Mesendoderm (in vitro differentiated cells): Measurements from ENCODE around the gene MAN1B1.

Experiments used
- DNase-seq: peaks from one replicate; pipeline ENCODE4 v3.0.0; 2013
- H2AK5ac ChIP-seq: 2 replicates; pipeline ENCODE4 v1.6.1; 2013; ENCODE audit warnings: low read length, inconsistent platforms
- H2BK120ac ChIP-seq: 2 replicates; pipeline ENCODE4 v1.6.1; 2013; ENCODE audit warnings: low read depth, mild to moderate bottlenecking, low read length, moderate library complexity, mixed read lengths
- H2BK15ac ChIP-seq: replicated peaks from 2 replicates; pipeline ENCODE4 v1.6.1; 2013; ENCODE audit warnings: low read depth, mild to moderate bottlenecking, moderate library complexity
- H2BK5ac ChIP-seq: 2 replicates; pipeline ENCODE4 v1.6.1; 2013; ENCODE audit warnings: low read length, inconsistent platforms
- H3K18ac ChIP-seq: 2 replicates; pipeline ENCODE4 v1.6.1; 2013; ENCODE audit warnings: mild to moderate bottlenecking, low read length, mixed read lengths
- H3K23ac ChIP-seq: one replicate; pipeline ENCODE4 v1.6.1; 2013; ENCODE audit warnings: low read length
- H3K27ac ChIP-seq: 2 replicates; pipeline ENCODE4 v1.5.1; 2013; ENCODE audit warnings: low read depth, mild to moderate bottlenecking, inconsistent platforms, low read length, moderate library complexity
- H3K27me3 ChIP-seq: 2 replicates; pipeline ENCODE4 v1.6.1; 2013; ENCODE audit warnings: low read length, control low read depth, mild to moderate bottlenecking, inconsistent platforms; ENCODE audit not compliant: insufficient read depth, poor library complexity
- H3K36me3 ChIP-seq: 2 replicates; pipeline ENCODE4 v1.6.1; 2013; ENCODE audit warnings: low read length, inconsistent platforms; ENCODE audit not compliant: control insufficient read depth, insufficient read depth
- H3K4ac ChIP-seq: one replicate; pipeline ENCODE4 v1.6.1; 2013; ENCODE audit warnings: low read depth, mild to moderate bottlenecking, low read length, moderate library complexity
- H3K4me1 ChIP-seq: 2 replicates; pipeline ENCODE4 v1.6.1; 2013; ENCODE audit warnings: low read depth, low read length, inconsistent platforms; ENCODE audit not compliant: control insufficient read depth
- H3K4me2 ChIP-seq: 2 replicates; pipeline ENCODE4 v1.6.1; 2013; ENCODE audit warnings: low read length
- H3K4me3 ChIP-seq: 2 replicates; pipeline ENCODE4 v1.5.1; 2013; ENCODE audit warnings: mild to moderate bottlenecking, low read length
- H3K56ac ChIP-seq: one replicate; pipeline ENCODE4 v1.6.1; 2013; ENCODE audit warnings: low read length
- H3K79me1 ChIP-seq: 2 replicates; pipeline ENCODE4 v1.6.1; 2013; ENCODE audit warnings: low read length, inconsistent platforms
- H3K79me2 ChIP-seq: 2 replicates; pipeline ENCODE4 v1.6.1; 2013; ENCODE audit warnings: mild to moderate bottlenecking, low read length; ENCODE audit not compliant: control insufficient read depth, insufficient read depth
- H3K9ac ChIP-seq: 2 replicates; pipeline ENCODE4 v1.6.1; 2013; ENCODE audit warnings: low read length, inconsistent platforms
- H4K5ac ChIP-seq: one replicate; pipeline ENCODE4 v1.6.1; 2013; ENCODE audit warnings: low read length
- H4K8ac ChIP-seq: one replicate; pipeline ENCODE4 v1.6.1; 2013; ENCODE audit warnings: low read depth, mild to moderate bottlenecking, control low read depth, low read length, moderate library complexity
- WGBS: extraction: QIAGEN DNeasy Blood & Tissue Kit; methylation state at CpG from one replicate; pipeline ENCODE4 v1.1.7; 2013; ENCODE audit warnings: low lambda C conversion rate, missing lambda C conversion rate; ENCODE audit not compliant: insufficient coverage; ENCODE audit errors: extremely low coverage; 5-methylcytosine and 5-hydroxymethylcytosine counted together

Gene MAN1B1

DNA sequence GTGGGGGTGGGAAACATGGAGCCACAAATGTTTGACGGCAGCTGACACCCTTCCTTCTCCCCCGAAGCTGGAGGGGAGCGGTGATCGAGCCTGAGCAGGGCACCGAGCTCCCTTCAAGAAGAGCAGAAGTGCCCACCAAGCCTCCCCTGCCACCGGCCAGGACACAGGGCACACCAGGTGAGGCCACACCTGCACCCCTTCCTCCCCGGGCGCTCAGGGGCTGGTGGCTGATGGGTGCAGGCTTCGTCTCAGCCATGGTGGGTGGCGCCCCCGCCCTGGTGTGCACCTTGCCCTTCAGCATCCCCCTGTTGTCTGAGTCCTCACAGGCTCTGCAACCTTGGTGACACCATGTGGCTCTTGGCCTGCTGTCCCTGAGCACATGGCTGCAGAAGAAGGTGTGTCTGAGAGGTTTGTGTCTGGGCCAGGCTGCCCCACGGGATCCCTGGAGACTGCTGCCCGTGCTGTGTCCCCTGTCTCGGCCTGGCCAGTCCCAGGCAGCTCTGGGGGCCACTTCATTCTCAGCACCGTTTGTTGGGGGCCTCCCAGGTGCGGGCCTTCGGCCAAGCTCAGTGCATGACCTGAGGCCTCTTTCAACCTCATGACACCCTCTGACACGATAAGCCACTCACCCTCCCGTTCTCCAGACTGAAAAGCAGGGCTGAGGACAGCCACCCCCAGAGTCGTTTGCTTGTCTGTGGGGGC is 11.1 kb downstream of the MAN1B1 start:
- no peaks in the 10 kb centered on the region for H3K27me3 ChIP-seq
- no peak overlapping the region for H3K4me2 ChIP-seq
- WGBS, result no CpG with 5 or more reads among the region's 20 CpGs
- no peaks in the 10 kb centered on the region for H3K79me2 ChIP-seq
- no peak overlapping the region for H4K8ac ChIP-seq
- no peak overlapping the region for H2AK5ac ChIP-seq
- no peak overlapping the region for H3K4me3 ChIP-seq
- H3K23ac ChIP-seq, result no peak overlapping the region
- H2BK15ac ChIP-seq, result no peak overlapping the region
- no peak overlapping the region for H2BK120ac ChIP-seq
- no peak overlapping the region for H4K5ac ChIP-seq
- H3K79me1 ChIP-seq, result no peaks in the 10 kb centered on the region
- no peak overlapping the region for H3K18ac ChIP-seq
- H3K27ac ChIP-seq, result no peak overlapping the region
- peaks cover 19% of the 10 kb centered on the region for H3K36me3 ChIP-seq
- no peak for DNase-seq
- H3K9ac ChIP-seq, result no peak overlapping the region
- no peak overlapping the region for H3K56ac ChIP-seq
- H2BK5ac ChIP-seq, result no peak overlapping the region
- H3K4ac ChIP-seq, result no peak overlapping the region
- no peaks in the 10 kb centered on the region for H3K4me1 ChIP-seq

DNA sequence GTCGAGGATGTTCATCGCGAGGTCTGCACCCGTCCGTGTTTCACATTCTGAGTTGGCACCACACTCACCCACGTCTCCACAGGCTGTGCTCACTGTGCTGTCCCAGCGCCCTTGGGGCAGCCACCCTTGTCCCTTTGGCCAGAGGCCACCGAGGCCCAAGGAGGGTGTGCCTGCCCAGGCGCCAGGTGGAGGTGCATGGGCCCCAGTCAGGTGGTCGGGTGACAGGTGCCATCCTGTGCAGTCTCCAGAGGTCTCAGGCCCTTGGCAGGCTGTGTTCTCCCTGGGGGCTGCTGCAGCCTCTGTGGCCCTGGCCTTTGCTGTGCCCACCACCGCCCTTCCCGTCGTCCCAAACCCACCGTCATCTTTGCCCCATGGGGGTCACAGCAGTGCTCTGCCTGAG is 12.4 kb downstream of the MAN1B1 start:
- Histone ChIP-seq H3K18ac (no peak overlapping the region), H2AK5ac (no peak overlapping the region), H3K9ac (no peak overlapping the region), H3K23ac (no peak overlapping the region), H3K36me3 (peaks cover 29% of the 10 kb centered on the region), H3K79me1 (no peaks in the 10 kb centered on the region), H2BK120ac (no peak overlapping the region), H2BK5ac (no peak overlapping the region), H4K8ac (no peak overlapping the region), H4K5ac (no peak overlapping the region), H3K56ac (no peak overlapping the region), H3K27ac (no peak overlapping the region), H3K27me3 (no peaks in the 10 kb centered on the region), H3K4ac (no peak overlapping the region), H2BK15ac (no peak overlapping the region), H3K4me3 (no peak overlapping the region), H3K4me2 (no peak overlapping the region), H3K79me2 (no peaks in the 10 kb centered on the region), H3K4me1 (no peaks in the 10 kb centered on the region)
- DNase-seq, result no peak
- WGBS, result no CpG with 5 or more reads among the region's 14 CpGs

DNA sequence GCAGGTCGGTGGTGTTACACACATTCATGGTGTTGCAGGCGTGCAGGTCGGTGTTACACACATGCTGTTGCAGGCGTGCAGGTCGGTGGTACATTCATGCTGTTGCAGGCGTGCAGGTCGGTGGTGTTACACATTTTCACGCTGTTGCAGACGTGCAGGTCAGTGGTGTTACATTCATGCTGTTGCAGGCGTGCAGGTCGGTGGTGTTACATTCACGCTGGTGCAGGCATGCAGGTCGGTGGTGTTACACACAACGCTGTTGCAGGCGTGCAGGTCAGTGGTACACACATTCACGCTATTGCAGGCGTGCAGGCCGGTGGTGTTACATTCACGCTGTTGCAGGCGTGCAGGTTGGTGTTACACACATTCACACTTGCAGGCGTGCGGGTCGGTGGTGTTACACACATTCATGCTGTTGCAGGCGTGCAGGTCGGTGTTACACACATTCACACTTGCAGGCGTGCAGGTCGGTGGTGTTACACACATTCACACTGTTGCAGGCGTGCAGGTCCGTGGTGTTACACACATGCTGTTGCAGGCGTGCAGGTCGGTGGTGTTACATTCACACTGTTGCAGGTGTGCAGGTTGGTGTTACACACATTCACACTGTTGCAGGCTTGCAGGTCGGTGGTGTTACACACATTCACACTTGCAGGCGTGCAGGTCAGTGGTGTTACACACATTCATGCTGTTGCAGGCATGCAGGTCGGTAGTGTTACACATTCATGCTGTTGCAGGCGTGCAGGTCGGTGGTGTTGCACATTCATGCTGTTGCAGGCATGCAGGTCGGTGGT is 16.6 kb downstream of the MAN1B1 start:
- H3K4ac ChIP-seq, result no peak overlapping the region
- H4K5ac ChIP-seq, result no peak overlapping the region
- WGBS, result no CpG with 5 or more reads among the region's 37 CpGs
- H3K56ac ChIP-seq, result no peak overlapping the region
- no peaks in the 10 kb centered on the region for H3K4me1 ChIP-seq
- H3K27me3 ChIP-seq, result no peaks in the 10 kb centered on the region
- H3K18ac ChIP-seq, result no peak overlapping the region
- H3K4me2 ChIP-seq, result no peak overlapping the region
- no peak overlapping the region for H3K9ac ChIP-seq
- H2BK120ac ChIP-seq, result no peak overlapping the region
- no peak overlapping the region for H2BK15ac ChIP-seq
- H3K36me3 ChIP-seq, result peaks cover 29% of the 10 kb centered on the region
- no peak for DNase-seq
- no peak overlapping the region for H3K4me3 ChIP-seq
- H3K79me2 ChIP-seq, result no peaks in the 10 kb centered on the region
- no peak overlapping the region for H2AK5ac ChIP-seq
- H3K27ac ChIP-seq, result no peak overlapping the region
- H4K8ac ChIP-seq, result no peak overlapping the region
- no peaks in the 10 kb centered on the region for H3K79me1 ChIP-seq
- no peak overlapping the region for H2BK5ac ChIP-seq
- no peak overlapping the region for H3K23ac ChIP-seq

DNA sequence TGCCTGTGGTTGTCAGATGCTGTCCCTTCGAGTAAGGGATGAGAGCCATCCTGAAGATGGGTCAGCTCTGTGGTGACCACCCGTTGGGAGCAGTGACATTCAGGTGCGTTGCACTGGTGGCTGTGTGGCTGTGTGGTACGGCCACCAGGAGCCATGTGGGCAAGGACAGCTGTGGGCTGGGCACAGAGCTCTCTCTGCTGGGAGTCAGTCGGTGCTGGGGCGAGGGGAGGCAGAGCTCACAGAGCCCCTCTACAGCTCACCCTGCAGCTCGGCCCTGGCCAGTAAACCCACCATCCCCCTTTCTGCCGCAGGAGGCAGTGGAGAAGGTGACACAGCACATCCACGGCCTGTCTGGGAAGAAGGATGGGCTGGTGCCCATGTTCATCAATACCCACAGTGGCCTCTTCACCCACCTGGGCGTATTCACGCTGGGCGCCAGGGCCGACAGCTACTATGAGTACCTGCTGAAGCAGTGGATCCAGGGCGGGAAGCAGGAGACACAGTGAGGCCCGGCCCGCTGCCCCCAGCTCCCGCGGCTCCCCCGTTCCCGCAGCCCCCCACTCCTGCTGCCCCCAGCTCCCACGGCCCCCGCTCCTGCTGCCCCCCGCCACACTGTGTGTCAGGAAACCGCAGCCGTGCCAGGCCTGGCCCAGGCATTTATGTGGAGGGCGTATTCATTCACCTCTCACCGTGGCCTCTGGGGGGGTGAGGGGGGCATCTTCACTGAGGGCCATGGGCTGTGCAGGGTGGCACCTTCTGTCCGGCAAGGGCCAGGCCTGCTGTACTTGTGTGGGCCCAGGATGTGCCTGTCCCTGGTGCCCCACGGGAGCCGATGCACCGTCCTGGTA is 19.3 kb downstream of the MAN1B1 start:
- no peak for DNase-seq
- Histone ChIP-seq H4K5ac (no peak overlapping the region), H2AK5ac (no peak overlapping the region), H2BK120ac (no peak overlapping the region), H3K4me3 (no peak overlapping the region), H3K4me2 (no peak overlapping the region), H3K23ac (no peak overlapping the region), H4K8ac (no peak overlapping the region), H3K36me3 (peaks cover 27% of the 10 kb centered on the region), H3K27ac (no peak overlapping the region), H3K79me1 (no peaks in the 10 kb centered on the region), H2BK5ac (no peak overlapping the region), H3K4me1 (no peaks in the 10 kb centered on the region), H3K56ac (no peak overlapping the region), H3K18ac (no peak overlapping the region), H3K79me2 (no peaks in the 10 kb centered on the region), H3K27me3 (no peaks in the 10 kb centered on the region), H3K9ac (no peak overlapping the region), H3K4ac (no peak overlapping the region), H2BK15ac (no peak overlapping the region)
- no CpG with 5 or more reads among the region's 31 CpGs for WGBS

DNA sequence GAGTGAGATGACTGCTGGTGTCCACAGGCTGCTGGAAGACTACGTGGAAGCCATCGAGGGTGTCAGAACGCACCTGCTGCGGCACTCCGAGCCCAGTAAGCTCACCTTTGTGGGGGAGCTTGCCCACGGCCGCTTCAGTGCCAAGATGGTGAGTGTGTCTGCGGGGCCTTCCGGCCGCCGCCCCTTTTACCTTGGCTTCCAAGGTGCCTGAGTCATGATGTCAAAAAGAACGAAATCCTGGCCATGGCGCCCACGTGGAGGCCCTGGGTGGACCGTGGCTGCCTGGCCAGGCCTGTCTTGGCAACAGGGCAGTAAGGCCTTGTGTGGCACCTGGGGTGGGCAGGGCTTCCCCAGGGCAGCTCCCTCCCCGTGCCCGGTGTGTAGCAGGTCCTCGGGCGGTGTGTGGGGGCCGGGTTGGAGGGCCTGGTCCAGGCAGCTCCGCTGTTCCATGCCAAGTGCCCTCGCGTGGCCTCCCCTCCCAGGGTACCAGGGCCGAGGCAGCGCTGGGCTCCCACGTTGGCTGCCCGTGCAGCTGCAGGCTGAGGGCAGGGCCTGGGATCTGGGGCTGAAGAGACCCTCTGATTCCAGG is 20.0 kb downstream of the MAN1B1 start:
- no peak overlapping the region for H3K27ac ChIP-seq
- no peak overlapping the region for H3K4ac ChIP-seq
- H2BK120ac ChIP-seq, result no peak overlapping the region
- H3K4me2 ChIP-seq, result no peak overlapping the region
- no peak overlapping the region for H3K18ac ChIP-seq
- H4K8ac ChIP-seq, result no peak overlapping the region
- no peak overlapping the region for H2BK5ac ChIP-seq
- no peak overlapping the region for H3K56ac ChIP-seq
- no peak overlapping the region for H3K23ac ChIP-seq
- H3K27me3 ChIP-seq, result no peaks in the 10 kb centered on the region
- H2AK5ac ChIP-seq, result no peak overlapping the region
- H3K79me2 ChIP-seq, result no peaks in the 10 kb centered on the region
- peaks cover 21% of the 10 kb centered on the region for H3K36me3 ChIP-seq
- no peaks in the 10 kb centered on the region for H3K79me1 ChIP-seq
- H3K9ac ChIP-seq, result no peak overlapping the region
- no peaks in the 10 kb centered on the region for H3K4me1 ChIP-seq
- no peak overlapping the region for H2BK15ac ChIP-seq
- no peak overlapping the region for H4K5ac ChIP-seq
- DNase-seq, result no peak
- WGBS, result no CpG with 5 or more reads among the region's 27 CpGs
- no peak overlapping the region for H3K4me3 ChIP-seq
